ENCODE measurements around the gene ULK3.
A peak's percentile ranks its signal among the peaks of the same experiment; 100 is the strongest.

ULK3 gene

DNA sequence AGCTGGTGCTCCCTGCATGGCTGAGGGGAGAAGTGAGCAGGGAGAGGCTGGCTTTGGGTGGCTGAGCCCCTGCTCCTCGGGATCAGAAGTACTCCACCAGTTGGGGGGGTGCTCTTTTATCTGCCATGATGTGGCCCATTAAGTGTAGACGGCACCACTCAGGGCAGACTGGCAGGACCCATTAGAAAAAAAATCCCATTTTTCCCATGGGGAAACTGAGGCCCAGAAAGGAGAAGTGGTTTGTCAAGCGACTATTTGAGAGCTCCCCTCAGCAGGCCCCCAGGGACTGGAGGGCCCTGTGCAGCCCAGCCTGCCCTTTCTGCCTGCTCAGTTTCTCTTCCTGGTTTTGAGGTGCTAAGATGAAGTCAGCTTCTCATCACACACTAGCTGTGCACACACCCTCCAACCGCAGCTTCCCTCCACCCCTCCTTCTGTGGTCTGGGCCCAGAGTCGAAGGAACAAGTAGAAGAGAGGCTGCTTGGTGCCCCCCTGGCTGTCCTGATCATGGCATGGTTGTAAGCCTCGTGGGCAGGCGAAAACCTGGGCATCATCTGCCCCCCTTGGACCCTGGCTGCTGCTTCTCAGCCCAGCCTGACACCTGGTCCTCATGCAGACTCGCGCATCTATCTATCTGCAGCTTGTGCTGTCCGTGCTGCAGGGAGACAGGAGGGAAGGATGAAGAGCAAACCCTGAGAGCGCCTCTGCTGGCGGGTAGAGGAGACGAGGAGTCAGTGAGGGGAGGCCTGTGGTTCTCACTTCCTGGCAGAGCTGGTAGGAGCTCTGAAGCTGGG lies 55.5 kb downstream of the ULK3 start:
- TF ChIP-seq, protein P1, sequence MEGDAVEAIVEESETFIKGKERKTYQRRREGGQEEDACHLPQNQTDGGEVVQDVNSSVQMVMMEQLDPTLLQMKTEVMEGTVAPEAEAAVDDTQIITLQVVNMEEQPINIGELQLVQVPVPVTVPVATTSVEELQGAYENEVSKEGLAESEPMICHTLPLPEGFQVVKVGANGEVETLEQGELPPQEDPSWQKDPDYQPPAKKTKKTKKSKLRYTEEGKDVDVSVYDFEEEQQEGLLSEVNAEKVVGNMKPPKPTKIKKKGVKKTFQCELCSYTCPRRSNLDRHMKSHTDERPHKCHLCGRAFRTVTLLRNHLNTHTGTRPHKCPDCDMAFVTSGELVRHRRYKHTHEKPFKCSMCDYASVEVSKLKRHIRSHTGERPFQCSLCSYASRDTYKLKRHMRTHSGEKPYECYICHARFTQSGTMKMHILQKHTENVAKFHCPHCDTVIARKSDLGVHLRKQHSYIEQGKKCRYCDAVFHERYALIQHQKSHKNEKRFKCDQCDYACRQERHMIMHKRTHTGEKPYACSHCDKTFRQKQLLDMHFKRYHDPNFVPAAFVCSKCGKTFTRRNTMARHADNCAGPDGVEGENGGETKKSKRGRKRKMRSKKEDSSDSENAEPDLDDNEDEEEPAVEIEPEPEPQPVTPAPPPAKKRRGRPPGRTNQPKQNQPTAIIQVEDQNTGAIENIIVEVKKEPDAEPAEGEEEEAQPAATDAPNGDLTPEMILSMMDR (IDR thresholded peaks at IDR 0.05; ENCODE audit: low read depth, low read length, missing control alignments) = peak; percentile 71
- no peak overlapping the region for H3K4me3 ChIP-seq (replicated peaks; ENCODE audit: low read depth, low read length)
- DNase-seq (ENCODE audit: extremely low read depth, low read depth) = peak; percentile 52

DNA sequence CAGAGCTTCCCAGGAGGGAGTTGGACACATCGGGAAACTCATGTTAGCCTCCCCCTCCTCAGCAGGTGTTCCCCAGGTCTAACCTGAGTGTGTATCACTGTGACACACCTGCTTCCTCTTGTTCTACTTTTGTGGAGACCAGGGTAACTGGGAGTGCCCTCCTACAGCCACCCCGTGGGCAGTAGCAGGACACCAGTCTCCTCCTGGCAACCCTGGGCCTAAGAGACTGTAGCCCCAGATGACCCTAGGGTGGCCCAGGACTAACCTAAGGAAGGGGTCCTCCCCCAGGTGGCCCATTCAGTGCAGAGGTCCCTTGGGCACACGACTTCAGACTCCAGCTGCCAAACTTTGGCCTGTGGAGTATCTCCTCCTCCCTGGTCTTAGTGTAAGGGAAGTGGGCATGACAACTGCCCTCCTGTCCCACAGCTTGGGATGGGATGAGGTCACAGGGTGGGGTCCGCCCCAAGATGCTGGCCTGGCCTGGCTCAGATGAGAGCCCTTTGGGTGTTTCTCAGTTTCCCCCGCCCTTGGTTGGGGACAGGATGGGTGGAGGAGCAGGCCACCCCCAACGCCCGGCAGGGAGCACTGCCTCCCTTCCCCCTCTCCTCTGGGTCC lies 56.3 kb downstream of the ULK3 start:
- no peak overlapping the region for H3K4me3 ChIP-seq (replicated peaks; ENCODE audit: low read depth, low read length)

More for the DNA sequence above, 56.3 kb downstream of the ULK3 start:
- no peak for DNase-seq (ENCODE audit: extremely low read depth, low read depth)
- TF ChIP-seq, protein P1 (IDR thresholded peaks at IDR 0.05; ENCODE audit: low read depth, low read length, missing control alignments) = no peak
